Progenitor cell of endocrine pancreas (in vitro differentiated cells): Measurements from ENCODE around the gene TBC1D24. TPM values are rescaled to one million over a fixed set of nuclear protein-coding genes. Genes with fewer than 3 reads are reported as not detected.

Source experiments
- DNase-seq: peaks from one replicate; pipeline ENCODE4 v3.0.0; 2021; ENCODE audit warnings: low spot score; ENCODE audit not compliant: unreplicated experiment
- H3K27ac Mint-ChIP-seq: 2 replicates; pipeline ENCODE4 v1.8.0; 2021; ENCODE audit warnings: mild to moderate bottlenecking, moderate library complexity, mixed read lengths
- H3K27me3 Mint-ChIP-seq: 2 replicates; pipeline ENCODE4 v1.8.0; 2021; ENCODE audit warnings: mixed read lengths
- H3K36me3 Mint-ChIP-seq: 2 replicates; pipeline ENCODE4 v1.8.0; 2022; ENCODE audit warnings: mixed read lengths; ENCODE audit not compliant: insufficient read depth
- H3K4me1 Mint-ChIP-seq: 2 replicates; pipeline ENCODE4 v1.8.0; 2021; ENCODE audit warnings: low read depth, mixed read lengths
- H3K4me3 Mint-ChIP-seq: 2 replicates; pipeline ENCODE4 v1.8.0; 2021; ENCODE audit warnings: low read depth, mild to moderate bottlenecking, moderate library complexity, mixed read lengths
- H3K9me3 Mint-ChIP-seq: 2 replicates; pipeline ENCODE4 v1.8.0; 2021; ENCODE audit warnings: low read depth, mixed read lengths
- total RNA-seq: library from RNA; stranded (reverse); gene quantifications from 2 replicates; pipeline ENCODE4 v1.2.1, GENCODE V29; 2021
- TF ChIP-seq, protein P1 (sequence below): fragments of 200-600 bp; sonication (generic); IDR thresholded peaks from one replicate; pipeline ENCODE4 v1.5.0; 2021; ENCODE audit warnings: antibody characterized with exemption, mild to moderate bottlenecking; ENCODE audit not compliant: unreplicated experiment

TBC1D24 gene
- total RNA-seq, 1 donor from 2014 or later, result 23.8 TPM

DNA sequence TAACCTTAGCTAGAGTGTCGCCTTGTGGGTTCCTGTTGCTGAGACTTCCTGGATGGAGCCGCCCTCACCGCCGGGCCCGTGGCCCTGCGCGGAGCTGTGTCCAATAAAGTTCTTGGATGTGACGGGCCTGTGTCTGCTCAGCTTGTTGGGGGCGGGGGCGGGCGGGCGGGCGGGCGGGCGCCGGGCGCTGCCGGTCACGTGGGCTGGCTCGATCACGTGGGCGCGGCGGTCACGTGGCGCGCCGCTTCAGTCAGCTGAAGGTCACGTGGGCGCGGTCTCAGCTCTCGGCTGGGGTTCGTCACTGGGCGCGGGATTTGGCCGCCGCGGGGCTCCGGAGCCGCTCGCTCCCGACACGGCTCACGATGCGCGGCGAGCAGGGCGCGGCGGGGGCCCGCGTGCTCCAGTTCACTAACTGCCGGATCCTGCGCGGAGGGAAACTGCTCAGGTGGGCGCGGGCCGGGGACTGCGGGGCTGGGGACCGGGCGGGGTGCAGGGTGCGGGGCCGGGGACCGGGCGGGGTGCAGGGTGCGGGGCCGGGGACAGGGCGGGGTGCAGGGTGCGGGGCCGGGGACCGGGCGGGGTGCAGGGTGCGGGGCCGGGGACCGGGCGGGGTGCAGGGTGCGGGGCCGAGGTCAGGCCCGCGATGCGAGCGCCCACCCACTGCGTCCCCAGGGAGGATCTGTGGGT lies 45.3 kb downstream of the TBC1D24 start, which contains the start of gene AMDHD2:
Gene AMDHD2 (plus strand): TSS at position 275 of the 687 bp plus-strand sequence. CDS start 88 bp downstream, at position 363.
- no peaks in the 10 kb centered on the region for H3K27me3 Mint-ChIP-seq
- peaks cover 3% of the 10 kb centered on the region for H3K36me3 Mint-ChIP-seq
- peak within 1 kb of the TSS; percentile 97 for H3K27ac Mint-ChIP-seq
- TF ChIP-seq, protein P1, sequence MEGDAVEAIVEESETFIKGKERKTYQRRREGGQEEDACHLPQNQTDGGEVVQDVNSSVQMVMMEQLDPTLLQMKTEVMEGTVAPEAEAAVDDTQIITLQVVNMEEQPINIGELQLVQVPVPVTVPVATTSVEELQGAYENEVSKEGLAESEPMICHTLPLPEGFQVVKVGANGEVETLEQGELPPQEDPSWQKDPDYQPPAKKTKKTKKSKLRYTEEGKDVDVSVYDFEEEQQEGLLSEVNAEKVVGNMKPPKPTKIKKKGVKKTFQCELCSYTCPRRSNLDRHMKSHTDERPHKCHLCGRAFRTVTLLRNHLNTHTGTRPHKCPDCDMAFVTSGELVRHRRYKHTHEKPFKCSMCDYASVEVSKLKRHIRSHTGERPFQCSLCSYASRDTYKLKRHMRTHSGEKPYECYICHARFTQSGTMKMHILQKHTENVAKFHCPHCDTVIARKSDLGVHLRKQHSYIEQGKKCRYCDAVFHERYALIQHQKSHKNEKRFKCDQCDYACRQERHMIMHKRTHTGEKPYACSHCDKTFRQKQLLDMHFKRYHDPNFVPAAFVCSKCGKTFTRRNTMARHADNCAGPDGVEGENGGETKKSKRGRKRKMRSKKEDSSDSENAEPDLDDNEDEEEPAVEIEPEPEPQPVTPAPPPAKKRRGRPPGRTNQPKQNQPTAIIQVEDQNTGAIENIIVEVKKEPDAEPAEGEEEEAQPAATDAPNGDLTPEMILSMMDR, result no peak
- H3K4me3 Mint-ChIP-seq, result peak within 1 kb of the TSS; percentile 74
- peaks cover 36% of the 10 kb centered on the region for H3K4me1 Mint-ChIP-seq
- H3K9me3 Mint-ChIP-seq, result no peaks in the 10 kb centered on the region
- DNase-seq, result peak; percentile 83

DNA sequence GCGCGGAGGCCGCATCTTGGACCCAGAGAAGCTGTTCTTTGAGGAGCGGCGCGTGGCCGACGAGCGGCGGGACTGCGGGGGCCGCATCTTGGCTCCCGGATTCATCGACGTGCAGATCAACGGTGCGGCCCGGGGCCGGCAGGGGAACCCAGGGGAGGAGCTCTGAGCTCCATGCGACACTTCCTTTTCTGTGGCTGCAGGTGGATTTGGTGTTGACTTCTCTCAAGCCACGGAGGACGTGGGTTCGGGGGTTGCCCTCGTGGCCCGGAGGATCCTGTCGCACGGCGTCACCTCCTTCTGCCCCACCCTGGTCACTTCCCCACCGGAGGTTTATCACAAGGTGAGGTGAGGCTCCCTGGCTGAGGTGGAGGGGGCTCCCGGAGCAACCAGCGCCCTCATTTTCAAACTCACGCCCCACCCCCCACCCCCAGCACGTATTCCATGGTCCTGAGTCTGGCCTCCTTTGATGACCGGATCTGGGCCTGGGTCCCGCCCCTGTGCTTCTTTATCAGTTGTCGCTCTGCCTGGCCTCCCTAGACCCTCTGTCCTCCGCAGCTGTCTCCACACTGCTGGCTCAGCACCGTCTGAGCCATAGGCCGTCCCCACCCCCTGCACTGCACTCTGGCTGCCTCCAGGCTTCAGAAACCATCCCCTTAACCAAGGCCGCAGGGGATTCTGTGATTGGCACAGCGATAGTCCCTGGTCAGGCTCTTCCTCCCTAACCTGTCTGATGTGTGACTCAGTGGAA lies 46.0 kb downstream of the TBC1D24 start:
- no peaks in the 10 kb centered on the region for H3K9me3 Mint-ChIP-seq
- no peaks in the 10 kb centered on the region for H3K27me3 Mint-ChIP-seq
- H3K36me3 Mint-ChIP-seq, result peaks cover 3% of the 10 kb centered on the region
- TF ChIP-seq, protein P1, result no peak
- H3K4me1 Mint-ChIP-seq, result peaks cover 29% of the 10 kb centered on the region
- H3K4me3 Mint-ChIP-seq, result peak overlapping the region; percentile 74
- DNase-seq, result no peak
- H3K27ac Mint-ChIP-seq, result peak overlapping the region; percentile 95

DNA sequence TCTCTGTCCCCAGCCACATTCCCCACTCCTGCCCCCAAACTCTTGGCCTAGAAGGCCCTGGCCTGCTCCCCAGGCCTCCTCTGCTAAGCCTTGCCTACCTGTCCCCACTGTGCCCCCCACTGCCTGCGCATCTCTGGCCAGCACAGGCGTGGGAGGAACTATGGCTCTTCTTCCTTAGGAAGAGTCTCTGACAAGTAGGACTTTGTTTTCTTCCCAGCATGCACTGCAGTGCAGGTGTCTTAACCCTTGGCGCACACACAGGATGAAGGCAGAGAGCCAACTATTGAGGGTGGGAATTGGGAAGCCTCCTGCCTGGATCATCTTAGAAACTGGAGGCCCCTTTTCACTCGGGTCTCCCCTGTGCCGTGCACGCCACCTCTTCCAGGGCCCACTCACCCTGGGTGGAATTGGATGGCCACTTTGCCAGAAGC lies 48.9 kb downstream of the TBC1D24 start:
- Mint-ChIP-seq H3K27ac (peak overlapping the region; percentile 86), H3K4me1 (peaks cover 20% of the 10 kb centered on the region), H3K27me3 (no peaks in the 10 kb centered on the region), H3K4me3 (peak overlapping the region; percentile 23), H3K9me3 (no peaks in the 10 kb centered on the region), H3K36me3 (peaks cover 1% of the 10 kb centered on the region)
- no peak for DNase-seq
- TF ChIP-seq, protein P1, result no peak

DNA sequence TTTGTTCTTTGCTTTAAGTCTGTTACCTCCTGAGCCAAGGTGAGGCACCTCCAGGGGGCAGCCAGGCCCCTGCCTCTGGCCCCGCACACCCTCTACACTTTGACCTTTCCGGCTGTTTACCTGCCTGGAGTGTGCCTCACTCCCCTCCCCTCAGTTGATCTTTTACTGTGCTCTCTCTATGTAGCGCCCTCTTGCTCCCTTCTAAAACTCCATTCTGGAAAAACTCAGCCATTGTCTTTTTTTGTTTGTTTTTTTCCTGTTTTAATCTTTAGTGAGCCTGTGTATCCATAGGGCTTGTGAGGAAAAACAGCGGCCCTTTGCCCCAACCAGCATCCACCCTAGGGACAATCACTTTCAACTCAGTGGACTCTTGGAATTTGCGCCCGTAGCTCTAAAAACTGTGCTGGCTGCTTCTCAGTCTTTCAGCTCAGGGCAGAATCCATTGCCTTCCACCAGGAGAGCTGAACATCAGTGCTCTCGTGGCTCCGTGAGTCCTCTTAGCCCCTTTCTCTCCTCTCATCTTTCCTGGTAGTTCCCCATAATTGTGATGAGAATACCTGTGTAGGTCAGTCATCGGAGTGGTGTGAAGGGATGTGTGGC lies 49.5 kb downstream of the TBC1D24 start:
- peaks cover 20% of the 10 kb centered on the region for H3K4me1 Mint-ChIP-seq
- H3K9me3 Mint-ChIP-seq, result no peaks in the 10 kb centered on the region
- peaks cover 1% of the 10 kb centered on the region for H3K36me3 Mint-ChIP-seq
- TF ChIP-seq, protein P1, result peak; percentile 42
- no peak for DNase-seq
- H3K27me3 Mint-ChIP-seq, result no peaks in the 10 kb centered on the region
- H3K27ac Mint-ChIP-seq, result peak overlapping the region; percentile 86
- peak overlapping the region; percentile 23 for H3K4me3 Mint-ChIP-seq

DNA sequence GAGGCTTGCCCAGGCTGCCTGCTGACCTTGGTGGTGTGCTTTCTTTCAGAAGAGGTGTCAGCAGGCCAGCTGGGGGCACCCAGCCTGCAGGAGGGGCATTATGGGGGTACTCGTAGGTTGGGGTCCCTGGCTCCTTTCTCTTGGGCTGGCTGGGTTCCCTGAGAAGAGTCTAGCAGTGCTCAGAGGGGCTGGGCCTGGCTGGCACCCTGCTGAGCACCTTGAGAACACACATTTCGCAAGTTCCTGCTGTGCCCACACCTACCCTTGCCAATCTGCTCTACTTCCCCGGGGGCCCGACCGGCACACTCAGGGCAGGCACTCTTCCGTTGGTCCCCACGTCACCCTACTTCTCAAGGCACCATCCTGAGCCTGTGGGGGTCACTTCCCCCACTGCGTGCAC lies 51.2 kb downstream of the TBC1D24 start:
- no peak overlapping the region for H3K4me3 Mint-ChIP-seq
- H3K27ac Mint-ChIP-seq, result peak overlapping the region; percentile 73

More for the DNA sequence above, 51.2 kb downstream of the TBC1D24 start:
- Mint-ChIP-seq H3K27me3 (no peaks in the 10 kb centered on the region), H3K9me3 (no peaks in the 10 kb centered on the region), H3K4me1 (peaks cover 15% of the 10 kb centered on the region), H3K36me3 (peaks cover 3% of the 10 kb centered on the region)
- TF ChIP-seq, protein P1, result no peak
- DNase-seq, result no peak
